Activated naive CD8-positive, alpha-beta T cell treated with anti-CD3 and anti-CD28 coated beads, Interleukin-2, amount 50 U/mL, for 16 hours (primary cell): ENCODE results near the gene SYTL4.

Experiments used
- DNase-seq: peaks from one replicate; pipeline ENCODE4 v3.0.0-alpha.2; 2020; ENCODE audit warnings: low read depth, low spot score

SYTL4 gene

GRCh38 chrX:100695302-100695701, 36.6 kb downstream of the SYTL4 start:
- DNase-seq, result no peak

- DNase-seq, result no peak
Observed at GRCh38 chrX:100687546-100687945, 44.4 kb downstream of the SYTL4 start.

GRCh38 chrX:100687128-100687527, 44.8 kb downstream of the SYTL4 start:
- DNase-seq, result no peak

- DNase-seq, result no peak
Observed at GRCh38 chrX:100685997-100686305, 46.0 kb downstream of the SYTL4 start.

- DNase-seq, result peak; percentile 23
Observed at GRCh38 chrX:100685284-100685996, 46.5 kb downstream of the SYTL4 start.

GRCh38 chrX:100682939-100683338, 49.0 kb downstream of the SYTL4 start:
- DNase-seq, result no peak

GRCh38 chrX:100681599-100681998, 50.3 kb downstream of the SYTL4 start:
- DNase-seq, result no peak

- DNase-seq, result no peak
Observed at GRCh38 chrX:100680756-100681155, 51.2 kb downstream of the SYTL4 start.

GRCh38 chrX:100677611-100678181, 54.2 kb downstream of the SYTL4 start:
- DNase-seq, result no peak

GRCh38 chrX:100674705-100675104, 57.2 kb downstream of the SYTL4 start:
- no peak for DNase-seq

GRCh38 chrX:100673397-100673953, 58.4 kb downstream of the SYTL4 start:
- no peak for DNase-seq

GRCh38 chrX:100672966-100673365, 59.0 kb downstream of the SYTL4 start:
- DNase-seq, result no peak

- DNase-seq, result no peak
Observed at GRCh38 chrX:100663642-100664041, 68.3 kb downstream of the SYTL4 start.

GRCh38 chrX:100662796-100663195, 69.1 kb downstream of the SYTL4 start:
- DNase-seq, result no peak

- no peak for DNase-seq
Observed at GRCh38 chrX:100662170-100662569, 69.8 kb downstream of the SYTL4 start.

GRCh38 chrX:100659431-100660137, 72.3 kb downstream of the SYTL4 start:
- no peak for DNase-seq

GRCh38 chrX:100658941-100659381, 73.0 kb downstream of the SYTL4 start:
- DNase-seq, result no peak

GRCh38 chrX:100654261-100654660, 77.7 kb downstream of the SYTL4 start:
- no peak for DNase-seq

GRCh38 chrX:100652266-100652665, 79.7 kb downstream of the SYTL4 start:
- DNase-seq, result no peak

- no peak for DNase-seq
Observed at GRCh38 chrX:100650841-100651240, 81.1 kb downstream of the SYTL4 start.

- DNase-seq, result no peak
Observed at GRCh38 chrX:100649550-100650356, 82.2 kb downstream of the SYTL4 start.
